Glomerular visceral epithelial cell (primary cell): ENCODE data around the gene NGLY1.

Experiments
- DNase-seq: peaks from one replicate; pipeline ENCODE4 v3.0.0-alpha.2; 2016; ENCODE audit errors: extremely low spot score

NGLY1 gene, protein sequence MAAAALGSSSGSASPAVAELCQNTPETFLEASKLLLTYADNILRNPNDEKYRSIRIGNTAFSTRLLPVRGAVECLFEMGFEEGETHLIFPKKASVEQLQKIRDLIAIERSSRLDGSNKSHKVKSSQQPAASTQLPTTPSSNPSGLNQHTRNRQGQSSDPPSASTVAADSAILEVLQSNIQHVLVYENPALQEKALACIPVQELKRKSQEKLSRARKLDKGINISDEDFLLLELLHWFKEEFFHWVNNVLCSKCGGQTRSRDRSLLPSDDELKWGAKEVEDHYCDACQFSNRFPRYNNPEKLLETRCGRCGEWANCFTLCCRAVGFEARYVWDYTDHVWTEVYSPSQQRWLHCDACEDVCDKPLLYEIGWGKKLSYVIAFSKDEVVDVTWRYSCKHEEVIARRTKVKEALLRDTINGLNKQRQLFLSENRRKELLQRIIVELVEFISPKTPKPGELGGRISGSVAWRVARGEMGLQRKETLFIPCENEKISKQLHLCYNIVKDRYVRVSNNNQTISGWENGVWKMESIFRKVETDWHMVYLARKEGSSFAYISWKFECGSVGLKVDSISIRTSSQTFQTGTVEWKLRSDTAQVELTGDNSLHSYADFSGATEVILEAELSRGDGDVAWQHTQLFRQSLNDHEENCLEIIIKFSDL

DNA sequence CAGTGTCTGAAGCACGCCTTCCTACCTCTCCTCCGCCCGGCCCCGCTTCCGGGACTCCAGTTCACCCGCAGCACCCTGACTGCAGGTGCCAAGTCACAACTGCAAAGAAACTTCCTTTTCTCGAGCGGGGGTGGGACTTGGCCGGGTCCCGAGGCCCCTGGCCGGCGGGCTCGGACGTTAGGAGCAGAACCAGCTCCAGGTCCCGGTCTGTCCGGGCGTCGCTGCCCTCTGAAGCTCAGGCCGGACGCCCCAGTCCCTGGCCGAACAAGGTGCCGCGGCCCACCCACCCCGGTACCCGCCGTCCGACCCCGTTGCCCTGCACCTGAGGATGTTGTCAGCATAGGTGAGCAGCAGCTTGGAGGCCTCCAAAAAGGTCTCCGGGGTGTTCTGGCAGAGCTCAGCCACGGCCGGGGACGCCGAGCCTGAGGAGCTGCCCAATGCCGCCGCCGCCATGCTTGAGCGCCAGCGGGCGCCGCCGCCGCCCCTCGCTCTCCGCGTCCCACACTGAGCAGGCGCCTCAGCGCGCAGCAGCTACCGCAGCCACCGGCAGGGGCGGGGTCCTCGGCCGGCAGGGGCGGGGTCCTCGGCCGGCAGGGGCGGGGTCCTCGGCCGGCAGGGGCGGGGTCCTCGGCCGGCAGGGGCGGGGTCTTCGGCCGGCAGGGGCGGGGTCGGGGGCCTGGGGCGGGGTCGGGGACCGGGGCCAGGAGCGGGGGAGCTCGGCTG is at the start of gene NGLY1:
TSS of gene NGLY1 (minus strand) at position 506 of the 723 bp plus-strand sequence. CDS start at position 453, 53 bp downstream.
- DNase-seq, result peak; percentile 83

- peak; percentile 33 for DNase-seq
Observed at GRCh38 chr3:25831578-25831977, 48.3 kb upstream of the NGLY1 start.

DNA sequence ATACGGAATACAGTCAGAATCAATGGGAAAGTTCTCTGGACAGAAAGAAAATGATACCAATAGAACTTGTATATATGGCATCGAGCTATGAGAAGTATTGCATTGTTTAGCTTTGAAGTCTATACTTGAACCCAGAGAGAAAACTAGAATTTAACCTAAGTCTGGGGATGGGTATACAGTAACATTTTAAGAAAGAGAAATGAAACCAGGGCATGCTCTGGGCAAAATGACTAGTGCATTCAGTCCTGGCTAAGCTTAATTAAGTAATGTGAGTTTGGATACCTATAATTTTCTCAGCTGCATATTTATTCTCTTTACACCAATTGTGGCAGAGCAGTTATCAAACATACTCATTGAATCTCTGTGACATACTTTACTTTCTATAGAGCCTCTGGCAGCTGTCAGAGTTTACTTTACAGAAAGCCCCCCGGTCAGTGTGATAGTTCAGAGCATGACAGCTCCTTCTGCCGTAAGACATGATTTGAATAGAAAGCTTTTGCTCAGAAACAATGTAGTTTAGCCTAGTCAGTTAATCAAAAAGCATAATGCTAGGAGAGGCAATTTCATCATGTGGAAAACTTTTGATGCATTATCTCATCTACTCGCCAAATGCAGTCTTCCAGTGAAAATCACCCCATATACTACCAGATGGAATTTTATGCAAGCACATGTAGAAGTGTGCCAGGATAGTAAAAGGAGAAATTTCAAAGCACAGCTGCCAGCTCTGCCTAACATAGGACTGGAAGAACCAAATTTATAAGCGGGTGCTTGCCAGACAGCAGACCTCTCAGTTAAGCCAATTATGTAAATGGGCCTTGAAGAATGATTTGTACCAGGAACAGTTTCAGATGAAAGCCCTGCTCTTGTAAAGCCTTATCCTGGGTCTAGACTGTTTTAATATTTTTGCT is 47.4 kb upstream of the NGLY1 start:
- DNase-seq, result no peak

GRCh38 chr3:25826510-25826909 is 43.3 kb upstream of the NGLY1 start:
- no peak for DNase-seq

GRCh38 chr3:25823314-25823713 is 40.1 kb upstream of the NGLY1 start:
- DNase-seq, result no peak

GRCh38 chr3:25821746-25822573 is 38.7 kb upstream of the NGLY1 start:
- DNase-seq, result no peak

GRCh38 chr3:25820816-25821486 is 37.7 kb upstream of the NGLY1 start:
- no peak for DNase-seq

GRCh38 chr3:25820366-25820765 is 37.1 kb upstream of the NGLY1 start:
- peak; percentile 73 for DNase-seq

- DNase-seq, result no peak
Observed at GRCh38 chr3:25818335-25818734, 35.1 kb upstream of the NGLY1 start.

DNA sequence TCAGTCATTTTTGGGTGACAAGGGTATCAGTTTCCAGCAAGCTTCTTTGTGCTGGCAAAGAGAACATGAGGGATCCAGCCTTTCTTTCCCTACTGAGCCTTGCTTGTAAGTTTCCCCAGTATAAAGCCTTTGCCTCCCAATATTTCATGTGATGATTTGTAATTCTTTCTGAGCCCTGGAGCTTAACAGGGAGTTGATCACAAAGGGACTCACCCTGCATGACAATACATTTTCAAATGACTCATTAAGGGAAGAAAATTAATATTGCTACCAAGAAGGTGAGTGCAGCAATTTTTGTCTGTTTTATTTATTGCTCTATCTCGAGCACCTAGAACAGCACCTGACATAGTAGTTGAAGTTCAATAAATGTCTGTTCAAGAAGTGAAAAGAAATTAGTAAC is 34.4 kb upstream of the NGLY1 start:
- DNase-seq, result no peak

GRCh38 chr3:25817107-25817506 is 33.9 kb upstream of the NGLY1 start:
- DNase-seq, result no peak

DNA sequence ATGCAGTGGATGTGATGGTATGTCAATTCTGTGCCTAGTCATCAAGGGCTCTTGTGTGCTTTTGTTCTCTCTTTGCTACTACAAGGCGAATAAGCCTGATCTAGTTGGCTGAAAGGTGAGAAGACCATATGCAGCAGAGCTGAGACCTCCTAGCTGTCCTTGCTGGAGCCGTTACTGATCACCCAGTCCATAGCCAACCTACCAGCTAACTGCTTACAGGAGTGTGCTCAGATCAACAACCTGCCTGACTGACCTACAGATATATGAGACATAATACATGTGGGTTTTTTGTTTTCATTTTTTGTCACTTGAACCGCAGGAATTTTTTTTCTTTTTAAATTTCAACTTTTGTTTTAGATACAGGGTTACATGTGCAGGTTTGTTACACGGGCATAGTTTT is 29.4 kb upstream of the NGLY1 start:
- DNase-seq, result no peak

DNA sequence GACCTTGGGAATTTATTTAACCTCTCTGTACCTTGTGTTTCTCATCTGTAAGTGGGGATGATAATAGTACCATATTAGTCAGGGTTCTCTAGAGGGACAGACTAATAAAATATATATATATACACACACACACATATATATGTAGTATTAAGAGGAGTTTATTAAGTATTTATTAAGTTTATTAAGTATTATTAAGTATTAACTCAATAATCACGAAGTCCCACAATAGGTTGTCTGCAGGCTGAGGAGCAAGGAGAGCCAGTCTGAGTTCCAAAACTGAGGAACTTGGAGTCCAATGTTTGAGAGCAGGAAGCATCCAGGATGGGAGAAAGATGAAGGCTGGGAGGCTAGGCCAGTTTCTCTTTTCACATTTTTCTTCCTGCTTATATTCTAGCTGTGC is 21.4 kb upstream of the NGLY1 start:
- DNase-seq, result no peak

- DNase-seq, result no peak
Observed at GRCh38 chr3:25803833-25804232, 20.6 kb upstream of the NGLY1 start.

GRCh38 chr3:25801786-25802185 is 18.5 kb upstream of the NGLY1 start:
- no peak for DNase-seq

DNA sequence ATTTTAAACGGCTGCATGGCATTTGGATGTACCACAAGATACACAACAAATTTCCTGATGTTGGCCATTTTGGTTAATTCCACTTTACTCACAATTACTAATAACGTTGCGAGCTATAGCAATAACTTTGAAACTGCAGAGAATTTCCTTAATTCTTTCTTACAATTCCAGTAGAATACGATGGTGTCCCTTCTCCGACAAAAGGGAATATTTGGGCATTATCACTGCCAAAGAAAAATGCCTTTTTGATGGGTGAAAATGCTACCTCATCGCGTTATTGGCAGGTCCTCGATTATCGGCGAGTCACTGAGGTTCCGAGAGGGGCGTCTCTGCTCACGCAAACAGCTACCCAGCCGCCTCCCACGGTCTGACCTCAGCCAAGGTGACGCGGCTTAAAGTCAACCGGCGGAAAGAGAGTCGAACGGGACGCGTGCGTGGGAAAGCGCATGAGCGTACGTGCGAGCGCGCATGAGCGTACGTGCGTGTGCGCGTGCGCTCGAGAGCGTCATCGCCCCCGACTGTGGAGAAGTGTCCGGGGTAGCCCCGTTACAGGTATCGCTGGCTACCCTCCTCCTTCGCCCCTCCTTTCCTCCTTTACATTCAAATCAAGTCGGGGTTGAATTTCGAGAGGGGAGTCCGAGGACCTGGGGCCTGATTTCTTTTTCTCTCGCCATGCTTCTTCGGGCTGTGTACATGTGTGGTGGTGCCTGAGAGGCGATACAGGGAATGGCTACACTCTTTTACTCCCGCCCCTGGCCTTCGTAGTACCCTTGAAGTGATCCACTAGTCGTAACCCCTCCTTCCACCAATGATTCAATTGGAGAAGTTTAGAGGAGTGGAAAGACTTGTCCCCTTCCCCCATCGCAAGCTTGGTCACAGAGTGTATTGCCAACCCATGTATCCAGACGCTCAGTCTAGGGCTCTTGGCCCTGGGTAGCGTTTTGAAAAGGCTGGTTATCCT is 6.6 kb upstream of the NGLY1 start, which contains the start of gene OXSM:
TSS of gene OXSM (plus strand) at position 495 of the 961 bp plus-strand sequence. CDS start 931 bp downstream, outside the sequence.
- peak; percentile 89 for DNase-seq

GRCh38 chr3:25789209-25789595 is 6.0 kb upstream of the NGLY1 start:
- no peak for DNase-seq

DNA sequence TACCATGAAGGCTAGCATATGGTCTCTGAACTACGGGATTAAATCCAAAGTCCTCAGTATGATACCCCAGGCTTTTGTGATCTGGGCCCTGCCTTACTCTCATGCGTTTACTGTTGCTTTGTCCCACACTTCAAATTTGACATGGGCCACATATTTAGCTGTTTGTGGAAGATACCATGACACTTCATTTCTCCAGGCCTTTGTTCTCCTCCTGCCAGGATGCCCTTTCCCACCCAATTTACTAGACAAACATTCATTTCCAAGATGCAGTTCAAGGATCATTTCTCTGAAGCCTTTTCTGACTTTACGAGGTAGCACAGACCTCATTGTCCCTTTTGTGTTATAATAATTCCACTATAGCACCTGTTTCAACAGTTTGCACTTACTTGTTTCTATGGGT is 4.4 kb upstream of the NGLY1 start:
- DNase-seq, result no peak

- no peak for DNase-seq
Observed at GRCh38 chr3:25785826-25786225, 2.6 kb upstream of the NGLY1 start.
